GM21390 (cell line): ENCODE measurements around the gene KIF26B.

Experiments
- ATAC-seq: cut with Tn5 transposase; IDR thresholded peaks from one replicate; pipeline ENCODE4 v1.9.1; 2021; ENCODE audit not compliant: unreplicated experiment

The KIF26B gene

GRCh38 chr1:245608271-245608670 lies 453.5 kb downstream of the KIF26B start:
- no peak for ATAC-seq

GRCh38 chr1:245609354-245610150 lies 454.8 kb downstream of the KIF26B start:
- no peak for ATAC-seq

GRCh38 chr1:245611251-245611650 lies 456.5 kb downstream of the KIF26B start:
- no peak for ATAC-seq

GRCh38 chr1:245614476-245614875 lies 459.7 kb downstream of the KIF26B start:
- ATAC-seq, result no peak

GRCh38 chr1:245615001-245615400 lies 460.2 kb downstream of the KIF26B start:
- no peak for ATAC-seq

GRCh38 chr1:245621589-245621988 lies 466.8 kb downstream of the KIF26B start:
- no peak for ATAC-seq

- no peak for ATAC-seq
These were observed 467.7 kb downstream of the KIF26B start for GRCh38 chr1:245622332-245623014.

- no peak for ATAC-seq
These were observed 486.6 kb downstream of the KIF26B start for GRCh38 chr1:245641384-245641783.

GRCh38 chr1:245645406-245645805 lies 490.6 kb downstream of the KIF26B start:
- ATAC-seq, result peak; percentile 31

- peak; percentile 51 for ATAC-seq
These were observed 491.1 kb downstream of the KIF26B start for GRCh38 chr1:245645894-245646293.

- ATAC-seq, result no peak
These were observed 494.2 kb downstream of the KIF26B start for GRCh38 chr1:245648749-245649522.

GRCh38 chr1:245649666-245650065 lies 494.9 kb downstream of the KIF26B start:
- no peak for ATAC-seq

GRCh38 chr1:245650441-245650960 lies 495.7 kb downstream of the KIF26B start:
- no peak for ATAC-seq

- no peak for ATAC-seq
These were observed 496.3 kb downstream of the KIF26B start for GRCh38 chr1:245651093-245651492.

- ATAC-seq, result no peak
These were observed 497.3 kb downstream of the KIF26B start for GRCh38 chr1:245652116-245652515.

GRCh38 chr1:245652660-245653427 lies 498.1 kb downstream of the KIF26B start:
- no peak for ATAC-seq

GRCh38 chr1:245654460-245655050 lies 499.8 kb downstream of the KIF26B start:
- no peak for ATAC-seq

GRCh38 chr1:245656189-245656717 lies 501.5 kb downstream of the KIF26B start:
- no peak for ATAC-seq

- no peak for ATAC-seq
These were observed 502.6 kb downstream of the KIF26B start for GRCh38 chr1:245657371-245657770.

GRCh38 chr1:245663373-245663772 lies 508.6 kb downstream of the KIF26B start:
- ATAC-seq, result no peak
